ENCODE measurements around the gene CRAMP1.

CRAMP1 gene

DNA sequence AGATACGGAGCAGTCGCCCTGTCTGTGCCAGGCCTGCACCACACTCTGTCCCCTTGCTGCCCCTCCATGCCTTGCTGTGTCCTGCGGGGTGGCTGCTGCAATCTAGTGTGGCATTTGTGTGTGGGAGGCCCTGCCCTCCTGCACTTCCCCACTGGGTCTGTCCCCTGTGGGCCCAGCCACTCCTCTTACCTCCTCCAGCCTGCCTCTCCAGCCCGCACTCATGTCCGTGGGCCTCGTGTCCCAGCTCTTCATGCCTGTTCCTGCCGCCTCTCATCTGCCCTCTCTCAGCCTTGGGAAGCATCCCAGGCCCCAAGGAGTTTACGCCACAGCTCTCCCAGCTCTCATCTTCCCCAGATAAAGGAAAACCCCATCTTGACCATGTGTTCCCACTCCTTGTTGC lies 26.6 kb downstream of the CRAMP1 start:
- no peak for DNase-seq

DNA sequence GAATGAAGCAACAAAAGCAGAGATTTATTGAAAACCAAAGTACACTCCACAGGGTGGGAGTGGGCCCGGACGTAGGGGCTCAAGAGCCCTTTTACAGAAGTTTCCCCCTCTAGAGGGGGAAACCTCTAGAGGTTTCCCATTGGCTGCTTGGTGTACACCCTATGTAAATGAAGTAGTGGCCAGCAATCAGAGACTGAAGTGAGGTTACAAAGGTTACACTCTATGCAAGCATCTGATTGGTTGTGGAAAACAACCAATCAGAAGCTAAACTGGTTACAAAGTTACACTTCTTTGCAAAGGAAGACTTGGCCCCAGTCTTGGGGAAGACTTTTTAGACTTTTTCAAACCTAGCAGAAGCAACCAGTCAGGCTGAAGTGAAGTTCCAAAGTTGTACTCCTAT lies 27.1 kb downstream of the CRAMP1 start:
- DNase-seq = no peak

DNA sequence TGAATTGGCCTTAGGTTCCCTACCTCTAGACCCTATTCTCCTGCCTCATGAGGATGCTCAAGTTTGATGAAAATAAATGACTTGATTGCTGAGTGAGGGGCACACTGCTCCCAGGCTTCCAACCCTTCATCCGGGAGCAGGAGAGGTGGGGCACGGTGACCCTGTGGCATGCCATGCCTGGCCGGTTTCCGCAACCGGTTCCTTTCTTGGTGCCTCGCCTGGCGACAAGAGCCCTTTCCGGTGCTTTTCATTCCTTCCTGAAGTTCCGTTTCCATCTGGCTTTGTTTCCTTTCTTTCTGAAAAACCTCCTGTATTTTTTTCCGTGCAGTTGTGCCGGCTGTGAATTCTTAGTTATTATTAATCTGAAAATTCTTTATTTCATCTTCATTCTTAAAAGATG lies 27.7 kb downstream of the CRAMP1 start:
- no peak for DNase-seq

DNA sequence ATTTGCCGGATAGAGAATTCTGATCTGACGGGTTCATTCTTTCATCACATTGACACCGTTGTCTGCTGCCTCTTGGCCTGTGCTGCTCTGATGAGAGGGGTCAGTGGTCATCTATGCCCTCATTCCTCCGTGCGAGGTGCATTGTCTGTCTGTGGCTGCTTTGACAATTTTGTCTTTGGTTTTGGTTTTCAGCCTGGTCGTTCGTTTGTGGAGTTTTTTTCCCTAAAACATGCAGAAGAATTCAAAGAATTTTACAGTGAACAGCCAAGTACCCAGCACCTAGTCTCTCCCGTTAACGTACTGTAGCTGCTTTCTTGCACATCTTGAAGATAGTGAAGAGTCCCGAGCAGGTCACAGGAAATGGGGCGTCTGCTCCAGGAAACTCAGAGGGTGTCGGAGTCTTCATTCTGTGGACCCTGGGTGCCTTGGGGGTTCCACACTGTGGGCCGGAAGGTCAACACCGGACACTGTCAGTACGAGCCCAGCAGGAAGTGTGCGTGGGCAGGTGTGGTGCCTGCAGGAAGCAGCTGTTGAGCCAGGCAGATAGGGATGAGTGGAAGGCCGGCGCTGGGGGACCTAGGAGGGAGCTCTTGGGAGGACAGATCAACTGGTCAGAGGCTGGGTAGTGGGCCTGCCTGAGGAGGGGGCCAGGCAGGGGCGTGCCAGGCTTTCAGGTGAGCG lies 28.2 kb downstream of the CRAMP1 start:
- no peak for DNase-seq

DNA sequence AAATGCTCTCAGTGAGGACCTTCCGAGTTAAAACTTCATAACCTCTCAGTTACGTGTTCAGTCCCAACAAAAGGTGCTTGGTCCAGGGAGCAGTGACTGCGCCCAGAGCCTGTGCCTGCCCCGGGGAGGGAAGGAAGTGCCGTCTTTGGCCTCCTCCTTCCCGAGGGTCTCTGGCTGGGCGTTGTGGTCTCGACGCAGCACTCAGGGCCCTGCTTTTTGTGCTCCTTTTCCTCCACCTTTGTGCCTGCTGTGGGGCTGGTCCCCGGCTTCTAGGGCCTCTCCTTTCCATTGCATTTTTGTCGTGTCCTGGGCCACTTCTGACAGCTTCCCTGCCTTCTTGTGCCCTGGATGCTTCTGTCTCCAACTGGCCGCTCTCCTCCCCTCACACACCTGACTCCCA lies 29.1 kb downstream of the CRAMP1 start:
- no peak for DNase-seq

DNA sequence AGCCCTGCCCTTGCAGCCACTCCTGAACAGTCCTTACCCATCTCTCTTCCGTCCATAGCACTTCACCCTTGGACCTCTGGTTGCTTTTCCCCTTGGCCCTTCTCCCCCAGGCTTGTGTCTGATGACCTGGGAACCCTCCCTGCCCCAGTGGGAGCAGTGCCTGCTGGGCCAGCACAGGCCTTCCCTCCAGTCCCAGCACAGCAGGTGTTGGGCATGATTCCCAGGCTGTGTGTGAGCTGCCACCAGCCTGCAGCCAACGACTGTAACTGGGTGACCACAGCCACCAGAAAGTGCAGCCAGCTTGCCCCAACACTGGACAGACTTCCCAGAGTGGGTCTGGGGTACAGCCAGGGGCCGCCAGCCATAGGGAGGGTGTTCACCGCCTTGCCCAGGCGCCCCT lies 30.0 kb downstream of the CRAMP1 start:
- DNase-seq = no peak

DNA sequence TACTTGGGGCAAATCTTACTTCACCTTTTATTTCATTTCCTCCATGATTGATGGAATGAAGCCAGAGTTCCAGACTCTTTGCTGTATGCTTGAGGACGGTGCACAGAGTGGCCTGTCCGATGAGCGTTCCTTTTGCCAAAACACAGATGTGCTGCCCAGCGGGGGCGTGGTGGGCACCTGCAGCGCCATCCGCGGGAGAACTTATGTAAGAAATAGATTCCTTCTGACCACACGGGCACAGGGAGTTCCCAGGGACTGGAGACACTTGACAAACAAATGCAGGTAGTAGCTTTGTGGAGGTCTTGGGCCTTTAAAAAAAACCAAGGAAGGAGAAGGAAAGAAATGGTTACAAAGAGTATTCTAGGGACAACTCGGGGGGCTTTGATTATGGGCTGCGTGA lies 30.6 kb downstream of the CRAMP1 start:
- DNase-seq = no peak

DNA sequence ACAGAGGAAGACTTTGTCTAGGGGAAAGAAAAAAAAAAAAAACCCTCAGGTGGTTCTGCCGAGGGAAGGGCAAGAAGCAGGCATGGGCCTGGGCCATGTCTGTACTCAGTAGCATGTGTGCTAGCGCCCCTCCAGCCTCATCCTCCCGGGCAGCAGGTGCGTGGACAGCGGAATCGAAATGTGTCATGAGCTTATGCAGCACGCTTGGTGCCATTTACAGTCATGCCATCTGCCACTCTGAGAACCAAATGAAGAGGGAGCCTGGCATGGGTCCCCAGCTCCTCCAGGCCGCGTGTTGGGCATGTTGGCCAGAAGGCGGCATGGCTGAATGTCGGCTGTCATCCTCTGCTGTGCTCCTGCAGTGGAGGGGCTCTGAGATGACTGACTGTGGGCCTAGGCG lies 31.4 kb downstream of the CRAMP1 start:
- DNase-seq = no peak

DNA sequence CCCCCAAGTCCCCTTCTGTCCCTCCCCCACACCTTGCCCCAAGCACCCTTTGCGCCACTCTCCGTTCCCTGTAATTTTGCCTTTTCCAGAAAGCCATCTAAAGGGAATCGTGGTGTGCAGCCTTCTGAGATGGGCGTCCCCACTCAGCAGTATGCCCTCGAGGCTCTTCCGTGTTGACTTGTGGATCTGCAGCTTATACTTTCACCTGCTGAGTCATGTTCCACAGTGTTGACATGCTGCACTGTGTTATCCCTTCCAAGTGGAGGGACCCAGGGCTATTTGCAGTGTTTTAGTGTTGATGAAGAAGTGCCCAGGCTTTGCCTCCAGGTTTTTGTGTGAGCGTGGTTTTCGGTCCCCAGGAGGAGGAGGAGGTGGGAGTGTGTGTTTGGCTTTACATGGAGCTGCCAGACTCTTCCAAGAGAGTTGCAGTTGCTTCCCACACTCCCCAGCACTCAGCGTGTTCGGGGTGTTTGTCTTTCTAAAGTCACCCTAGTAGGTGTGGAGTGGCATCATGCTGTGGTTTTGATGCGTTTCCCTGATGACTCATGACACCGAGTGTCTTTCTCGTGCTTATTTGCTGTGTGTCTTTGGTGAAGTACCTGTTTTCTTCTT lies 33.9 kb downstream of the CRAMP1 start:
- DNase-seq = peak; percentile 19 to 36

DNA sequence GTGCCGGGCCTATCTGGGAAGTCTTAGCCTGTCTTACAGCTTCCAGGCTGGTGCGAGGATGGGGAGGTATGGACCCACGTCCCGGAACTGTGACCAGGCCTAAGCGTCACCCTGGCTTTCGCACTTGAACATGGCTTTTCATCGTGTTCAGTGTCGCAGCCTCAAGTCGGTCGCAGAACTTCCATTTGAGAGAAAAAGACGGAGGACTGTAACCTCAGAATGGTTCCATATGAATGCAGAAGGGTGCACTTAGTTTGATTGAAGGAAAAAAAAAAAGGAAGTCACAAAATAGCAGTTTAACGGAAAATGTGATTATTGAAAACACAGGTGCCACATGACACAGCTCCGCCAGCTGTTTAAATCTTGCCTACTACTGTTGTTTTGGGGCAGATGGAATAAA lies 35.7 kb downstream of the CRAMP1 start:
- no peak for DNase-seq

DNA sequence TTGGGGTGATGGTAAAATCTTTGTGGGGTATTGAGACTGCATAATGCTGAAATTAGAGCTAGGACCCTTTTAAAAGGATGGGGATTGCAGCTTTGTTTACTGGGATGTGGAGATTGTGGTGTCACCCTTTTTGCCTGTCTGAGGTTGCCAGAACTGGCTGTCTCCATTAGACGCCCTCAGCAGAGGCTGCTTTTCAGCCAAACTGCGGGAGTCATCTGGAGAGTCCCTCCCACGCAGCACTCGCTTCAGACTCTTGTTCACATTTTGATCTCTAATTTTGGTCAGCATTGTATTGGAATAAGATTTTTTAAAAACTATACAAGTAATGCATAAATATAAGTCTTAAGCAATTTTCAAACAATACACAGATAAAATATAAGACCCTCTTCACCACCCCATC lies 38.0 kb downstream of the CRAMP1 start:
- no peak for DNase-seq

DNA sequence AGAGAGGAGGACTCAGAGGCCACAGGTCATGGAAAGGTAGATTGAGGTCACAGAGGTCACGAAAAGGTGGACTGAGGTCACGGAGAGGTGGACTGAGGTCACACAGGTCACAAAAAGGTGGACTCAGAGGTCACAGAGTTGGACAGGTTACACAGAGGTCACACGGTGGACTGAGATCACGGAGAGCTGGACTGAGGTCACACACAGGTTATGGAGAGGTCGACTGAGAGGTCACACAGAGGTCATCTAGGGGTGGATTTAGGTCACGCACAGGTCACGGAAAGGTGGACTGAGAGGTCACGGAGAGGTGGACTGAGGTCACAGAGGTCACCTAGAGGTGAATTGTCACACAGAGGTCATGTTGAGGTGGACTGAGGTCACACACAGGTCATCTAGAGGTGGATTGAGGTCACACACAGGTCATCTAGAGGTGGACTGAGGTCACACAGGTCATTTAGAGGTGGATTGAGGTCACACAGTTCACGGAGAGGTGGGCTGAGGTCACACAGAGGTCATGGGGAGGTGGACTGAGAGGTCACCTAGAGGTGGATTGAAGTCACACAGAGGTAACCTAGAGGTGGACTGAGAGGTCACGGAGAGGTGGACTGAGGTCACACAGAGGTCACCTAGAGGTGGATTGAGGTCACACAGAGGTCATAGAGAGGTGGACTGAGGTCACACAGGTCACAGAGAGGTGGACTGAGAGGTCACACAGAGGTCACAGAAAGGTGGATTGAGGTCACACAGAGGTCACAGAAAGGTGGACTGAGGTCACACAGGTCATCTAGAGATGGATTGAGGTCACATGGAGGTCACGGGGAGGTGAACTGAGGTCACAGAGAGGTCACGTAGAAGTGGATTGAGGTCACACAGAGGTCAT lies 39.2 kb downstream of the CRAMP1 start:
- DNase-seq = no peak

DNA sequence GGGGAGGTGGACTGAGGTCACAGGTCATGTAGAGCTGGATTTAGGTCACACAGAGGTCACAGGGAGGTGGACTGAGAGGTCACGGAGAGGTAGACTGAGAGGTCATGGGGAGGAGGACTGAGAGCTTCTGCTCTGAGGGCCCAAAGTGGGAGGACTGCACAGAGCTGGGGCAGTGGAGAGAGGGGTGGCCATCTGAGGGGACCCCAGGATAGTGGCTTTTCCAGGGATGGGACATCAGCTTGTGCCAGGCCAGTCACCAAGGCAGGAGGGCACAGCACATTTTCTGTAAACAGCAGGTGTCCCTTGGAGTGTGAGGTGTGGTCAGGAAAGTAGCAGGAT lies 39.8 kb downstream of the CRAMP1 start:
- DNase-seq = no peak

DNA sequence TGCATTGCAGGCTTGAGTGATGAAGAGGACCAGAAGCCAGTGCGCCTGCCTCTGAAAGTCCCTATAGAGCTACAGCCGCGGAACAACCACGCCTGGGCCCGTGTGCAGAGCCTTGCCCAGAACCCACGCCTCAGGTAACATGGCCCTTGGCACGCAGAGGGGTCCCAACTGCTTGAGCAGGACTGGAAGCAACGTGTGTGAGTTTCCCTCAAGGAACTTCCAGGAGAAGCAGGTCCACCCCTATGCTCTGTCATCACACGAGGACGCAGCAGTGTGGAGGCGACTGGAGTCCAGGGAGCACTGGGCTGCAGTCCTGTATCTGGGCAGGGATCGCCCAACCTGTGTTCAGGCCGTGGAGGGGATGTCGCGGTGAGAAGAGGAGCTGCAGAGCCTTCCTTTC lies 40.9 kb downstream of the CRAMP1 start:
- DNase-seq = no peak

DNA sequence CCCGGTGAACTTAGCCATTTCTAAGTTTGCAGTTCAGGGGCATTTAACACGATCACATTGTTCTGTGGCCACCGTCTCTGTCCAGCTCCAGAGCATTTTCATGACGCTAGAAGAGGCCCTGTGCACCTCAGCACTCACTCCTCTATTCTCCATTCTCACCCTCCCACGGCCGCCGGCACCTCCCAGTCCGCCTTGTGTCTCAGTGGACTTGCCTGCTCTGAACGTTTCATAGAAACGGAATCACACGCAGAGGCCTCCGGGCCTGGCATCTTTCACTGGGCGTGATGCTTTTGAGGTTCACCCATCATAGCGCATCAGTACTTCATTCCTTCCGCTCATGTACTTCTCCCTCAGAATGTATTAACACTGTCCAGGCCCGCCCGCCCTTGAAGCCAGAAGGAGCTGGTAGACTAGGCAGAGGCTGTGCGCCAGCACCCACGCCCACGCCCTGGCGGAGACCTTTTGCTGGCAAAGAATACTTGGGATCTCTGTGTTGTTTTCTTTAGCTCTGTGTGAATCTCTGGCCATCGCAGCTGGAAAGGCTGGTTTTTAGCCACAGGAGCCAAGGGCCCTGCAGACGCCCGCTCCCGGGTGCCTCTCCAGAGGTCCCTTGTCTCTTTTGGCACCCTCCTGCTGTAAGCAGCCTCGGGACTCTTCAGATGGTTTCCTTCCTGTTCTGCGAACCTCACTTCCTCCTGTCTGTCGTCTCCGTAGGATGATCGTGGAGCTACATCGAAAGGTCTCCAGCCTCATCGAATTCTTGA lies 42.5 kb downstream of the CRAMP1 start:
- DNase-seq = no peak

DNA sequence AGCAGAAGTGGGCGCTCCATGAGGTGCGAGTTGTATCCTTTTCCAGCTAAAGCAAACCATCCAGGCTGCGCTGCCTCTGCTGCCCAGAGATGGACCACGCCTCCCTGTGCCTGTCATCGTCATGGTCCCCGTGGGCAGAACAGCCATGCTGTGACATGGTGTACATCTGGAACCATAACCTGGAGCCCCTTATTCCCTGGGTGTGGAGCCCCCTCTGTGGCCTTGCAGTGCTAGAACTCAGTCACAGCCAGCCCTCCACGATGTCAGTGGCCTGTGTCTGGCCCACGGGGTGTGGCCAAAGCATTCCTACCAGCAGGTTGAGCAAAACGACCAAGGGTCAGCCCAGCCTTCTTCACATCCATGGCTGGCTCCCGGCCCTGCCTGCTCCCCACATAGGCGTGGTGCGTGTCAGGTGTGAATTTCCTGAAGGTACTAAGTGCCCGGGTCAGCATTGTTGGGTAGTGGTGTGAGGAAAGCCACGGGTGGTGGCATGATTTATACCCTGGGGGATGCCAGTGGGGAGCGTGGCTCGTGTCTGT lies 43.2 kb downstream of the CRAMP1 start:
- no peak for DNase-seq

DNA sequence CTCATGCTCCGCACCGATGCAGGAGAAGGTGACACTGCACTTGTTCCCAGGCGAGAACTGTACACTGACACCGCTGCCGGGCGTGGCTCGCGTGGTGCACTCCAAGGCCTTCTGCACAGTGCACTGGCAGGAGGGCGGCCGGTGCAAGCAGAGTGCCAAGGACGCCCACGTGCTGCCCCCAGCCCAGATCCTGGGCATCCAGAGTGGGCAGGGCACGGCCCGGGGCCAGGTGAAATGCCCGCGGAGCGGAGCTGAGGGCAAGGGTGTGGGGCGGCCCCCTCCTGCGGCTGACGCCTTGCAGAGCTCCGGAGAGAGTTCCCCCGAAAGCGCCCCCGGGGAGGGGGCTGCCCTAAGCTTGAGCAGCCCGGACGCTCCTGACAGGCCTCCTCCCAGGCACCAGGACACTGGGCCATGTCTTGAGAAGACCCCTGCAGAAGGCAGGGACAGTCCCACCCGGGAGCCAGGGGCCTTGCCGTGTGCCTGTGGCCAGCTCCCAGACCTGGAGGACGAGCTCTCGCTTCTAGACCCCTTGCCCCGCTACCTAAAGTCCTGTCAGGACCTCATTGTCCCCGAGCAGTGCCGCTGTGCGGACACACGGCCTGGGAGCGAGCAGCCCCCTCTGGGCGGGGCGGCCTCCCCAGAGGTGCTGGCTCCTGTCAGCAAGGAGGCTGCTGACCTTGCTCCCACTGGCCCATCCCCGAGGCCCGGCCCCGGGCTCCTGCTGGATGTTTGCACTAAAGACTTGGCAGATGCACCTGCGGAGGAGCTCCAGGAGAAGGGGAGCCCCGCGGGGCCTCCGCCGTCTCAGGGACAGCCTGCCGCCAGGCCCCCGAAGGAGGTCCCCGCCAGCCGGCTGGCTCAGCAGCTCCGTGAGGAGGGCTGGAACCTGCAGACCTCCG lies 44.0 kb downstream of the CRAMP1 start:
- DNase-seq = no peak

DNA sequence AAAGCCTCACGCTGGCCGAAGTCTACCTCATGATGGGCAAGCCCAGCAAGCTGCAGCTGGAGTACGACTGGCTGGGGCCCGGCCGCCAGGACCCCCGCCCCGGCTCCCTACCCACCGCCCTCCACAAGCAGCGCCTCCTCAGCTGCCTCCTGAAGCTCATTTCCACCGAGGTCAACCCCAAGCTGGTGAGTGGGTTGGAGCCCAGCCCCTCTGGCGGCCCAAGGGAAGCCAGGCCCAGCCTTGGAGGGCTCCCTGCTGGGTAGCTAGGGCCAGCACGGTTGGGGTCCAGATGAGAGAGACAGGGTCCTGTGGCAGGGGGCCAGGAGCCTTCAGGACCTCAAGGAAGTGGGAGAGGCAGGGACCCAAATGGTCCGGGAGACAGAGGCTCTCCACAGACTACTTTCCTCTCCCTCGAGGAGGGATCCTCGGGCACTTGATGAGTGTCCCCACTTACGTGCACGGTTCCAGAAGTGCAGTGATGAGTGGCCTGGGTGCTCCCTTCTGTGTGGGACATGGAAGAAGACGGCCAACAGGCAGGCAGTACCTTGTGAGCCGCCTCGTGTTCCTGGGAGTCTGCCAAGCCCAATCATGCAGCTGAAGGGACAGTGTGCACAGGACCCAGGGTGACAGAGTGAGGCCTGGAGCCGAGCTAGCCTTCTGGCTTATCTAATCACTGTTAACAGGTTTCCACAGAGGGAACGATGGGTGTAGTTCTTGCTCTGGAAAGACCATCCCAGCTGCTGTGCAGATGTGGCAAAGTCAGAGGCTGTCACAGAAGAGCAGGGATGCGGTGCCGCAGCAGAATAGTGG lies 44.9 kb downstream of the CRAMP1 start:
- no peak for DNase-seq

DNA sequence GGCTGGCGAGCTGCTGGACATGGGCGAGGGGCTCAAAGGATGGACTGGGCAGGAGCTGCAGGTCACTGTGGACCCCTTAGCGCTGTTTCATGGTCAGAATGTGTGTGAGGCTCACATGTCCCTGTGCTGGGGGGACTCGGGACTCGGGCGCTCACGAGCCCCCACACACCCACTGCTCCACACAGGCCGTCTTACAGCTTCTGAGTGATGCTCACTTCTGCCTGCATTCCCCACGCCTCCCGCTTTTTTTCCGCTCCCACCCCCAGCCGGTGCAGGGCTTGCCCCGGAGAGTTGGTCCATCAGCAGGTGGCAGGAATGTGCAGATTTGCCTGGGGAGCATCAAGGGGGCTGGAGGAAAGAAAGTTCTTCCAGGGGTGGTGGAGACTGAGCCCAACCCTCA lies 45.7 kb downstream of the CRAMP1 start:
- no peak for DNase-seq

DNA sequence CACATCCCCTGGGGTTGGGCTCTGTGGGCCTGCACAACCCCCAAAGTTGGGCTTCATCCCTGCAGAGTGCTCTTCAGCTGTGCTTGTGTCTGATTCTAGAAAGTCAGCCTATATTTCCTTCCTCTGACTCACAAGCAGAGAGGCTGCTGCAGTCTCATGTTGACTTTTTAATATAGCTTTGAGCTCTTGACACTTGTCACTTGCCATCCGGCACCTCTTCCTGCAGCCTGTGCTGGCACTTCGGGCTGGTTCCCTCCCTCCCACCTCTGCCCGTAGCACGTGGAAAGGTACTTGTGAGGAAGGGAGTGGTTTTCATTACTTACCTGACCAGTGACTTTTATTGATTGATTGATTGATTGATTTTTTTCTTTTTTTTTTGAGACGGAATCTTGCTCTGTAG lies 46.9 kb downstream of the CRAMP1 start:
- DNase-seq = no peak

DNA sequence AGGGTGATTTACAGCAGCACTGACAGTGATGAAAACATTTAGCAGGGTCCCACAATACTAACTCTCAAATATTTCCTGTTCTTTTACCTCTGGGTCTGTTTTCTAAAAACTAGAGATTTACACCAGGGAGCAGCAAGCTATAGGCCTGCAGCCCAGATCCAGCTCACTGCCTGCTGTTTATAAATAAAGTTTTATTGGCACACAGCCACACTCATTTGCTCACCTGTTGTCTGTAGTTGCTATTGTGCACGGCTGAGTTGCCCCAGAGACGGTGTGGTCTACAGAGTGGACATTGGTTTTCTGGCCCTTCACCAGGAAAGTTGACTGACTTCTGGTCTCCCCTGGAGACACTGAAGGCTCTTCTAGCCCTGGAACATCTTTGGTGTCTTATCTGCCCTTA lies 49.7 kb downstream of the CRAMP1 start:
- no peak for DNase-seq
